ENCODE data around the gene TPCN2. TPM values are rescaled to one million over a fixed set of nuclear protein-coding genes. Genes with fewer than 3 reads are reported as not detected.
"Not testable (repeated sequence)": the region's sequence is repeated elsewhere in the genome, so short reads cannot be mapped to it uniquely, and the experiment has no call there.

TPCN2 gene
- total RNA-seq, 8 experiments from 2014 or later: 3.6 to 17.2 (median 5.6) TPM

GRCh38 chr11:69140635-69141034 lies 91.9 kb downstream of the TPCN2 start:
- Histone ChIP-seq H3K4me1 (replicated peaks in 1 of 2) (peaks cover 0 to 2% of the 10 kb centered on the region in 2 donors), H3K4me3 (no peak overlapping the region), H3K27ac (no peak overlapping the region)
- no peak for ATAC-seq (replicated peaks in 6 of 8)
- 20 to 100% (median 90%) methylated on average over 1 to 4 of the region's 5 CpGs; no CpG with 5 or more reads in 2 of the 10 experiments for WGBS, 10 experiments
- in situ Hi-C loops (cut with MboI; ENCODE audit: low pct_unique_long_range_greater_than_20kb in 2 of 9, low sequenced_read_pairs in 9 of 9, unreplicated experiment in 9 of 9): no loop called here

- 50 to 93% (median 76%) methylated on average over 1 to 8 of the region's 8 CpGs for WGBS, 10 experiments
- ATAC-seq (replicated peaks in 6 of 8): no peak
- Histone ChIP-seq H3K4me3 (no peak overlapping the region), H3K27ac (no peak overlapping the region), H3K4me1 (replicated peaks in 1 of 2) (no peaks in the 10 kb centered on the region)
- in situ Hi-C loops (cut with MboI; ENCODE audit: low pct_unique_long_range_greater_than_20kb in 2 of 9, low sequenced_read_pairs in 9 of 9, unreplicated experiment in 9 of 9): no loop called here
Observed at GRCh38 chr11:69141742-69142141, 93.0 kb downstream of the TPCN2 start.

GRCh38 chr11:69142895-69143294 lies 94.2 kb downstream of the TPCN2 start:
- in situ Hi-C loops (cut with MboI; ENCODE audit: low pct_unique_long_range_greater_than_20kb in 2 of 9, low sequenced_read_pairs in 9 of 9, unreplicated experiment in 9 of 9): no loop called here
- ATAC-seq (replicated peaks in 6 of 8): no peak
- 47 to 83% (median 71%) methylated on average over 1 to 2 of the region's 2 CpGs; no CpG with 5 or more reads in 5 of the 10 experiments for WGBS, 10 experiments
- H3K4me1 ChIP-seq (replicated peaks in 1 of 2): no peaks in the 10 kb centered on the region
- H3K4me3 ChIP-seq: no peak overlapping the region
- H3K27ac ChIP-seq: no peak overlapping the region

- no peaks in the 10 kb centered on the region for H3K4me1 ChIP-seq (replicated peaks in 1 of 2)
- in situ Hi-C loops (cut with MboI; ENCODE audit: low pct_unique_long_range_greater_than_20kb in 2 of 9, low sequenced_read_pairs in 9 of 9, unreplicated experiment in 9 of 9): no loop called here
- peak in 3 of 8 experiments; percentile 27 to 77 (median 49) for ATAC-seq (replicated peaks in 6 of 8)
- no peak overlapping the region for H3K27ac ChIP-seq
- no peak overlapping the region for H3K4me3 ChIP-seq
- 7 to 92% (median 54%) methylated on average over 2 to 5 of the region's 7 CpGs; no CpG with 5 or more reads in 1 of the 10 experiments for WGBS, 10 experiments
Observed at GRCh38 chr11:69144316-69145049, 95.8 kb downstream of the TPCN2 start.

- H3K4me1 ChIP-seq (replicated peaks in 1 of 2): no peaks in the 10 kb centered on the region
- H3K4me3 ChIP-seq: no peak overlapping the region
- peak in 2 of 8 experiments; percentile 36 to 45 for ATAC-seq (replicated peaks in 6 of 8)
- H3K27ac ChIP-seq: no peak overlapping the region
- in situ Hi-C loops (cut with MboI; ENCODE audit: low pct_unique_long_range_greater_than_20kb in 2 of 9, low sequenced_read_pairs in 9 of 9, unreplicated experiment in 9 of 9): no loop called here
- WGBS, 10 experiments: 0 to 100% (median 82%) methylated on average over 1 to 4 of the region's 4 CpGs; no CpG with 5 or more reads in 2 of the 10 experiments
Observed at GRCh38 chr11:69145050-69145380, 96.3 kb downstream of the TPCN2 start.

- Histone ChIP-seq H3K4me3 (no peak overlapping the region), H3K27ac (no peak overlapping the region), H3K4me1 (replicated peaks in 1 of 2) (peaks cover 19 to 22% of the 10 kb centered on the region in 2 donors)
- no peak for ATAC-seq (replicated peaks in 6 of 8)
- in situ Hi-C loops (cut with MboI; ENCODE audit: low pct_unique_long_range_greater_than_20kb in 2 of 9, low sequenced_read_pairs in 9 of 9, unreplicated experiment in 9 of 9): no loop called here
- 50 to 100% (median 96%) methylated on average over 2 to 13 of the region's 13 CpGs; no CpG with 5 or more reads in 5 of the 10 experiments for WGBS, 10 experiments
Observed at GRCh38 chr11:69148377-69148762, 99.6 kb downstream of the TPCN2 start.

- 30 to 96% (median 87%) methylated on average over 2 to 6 of the region's 9 CpGs; no CpG with 5 or more reads in 4 of the 10 experiments for WGBS, 10 experiments
- in situ Hi-C loops (cut with MboI; ENCODE audit: low pct_unique_long_range_greater_than_20kb in 2 of 9, low sequenced_read_pairs in 9 of 9, unreplicated experiment in 9 of 9): no loop called here
- ATAC-seq (replicated peaks in 6 of 8): no peak
- H3K4me1 ChIP-seq (replicated peaks in 1 of 2): peaks cover 22 to 25% of the 10 kb centered on the region in 2 donors
- no peak overlapping the region for H3K4me3 ChIP-seq
- H3K27ac ChIP-seq: no peak overlapping the region
Observed at GRCh38 chr11:69148806-69149205, 100.1 kb downstream of the TPCN2 start.

GRCh38 chr11:69149338-69150045 lies 100.8 kb downstream of the TPCN2 start:
- not testable (repeated sequence) for ATAC-seq (replicated peaks in 6 of 8); H3K27ac ChIP-seq

GRCh38 chr11:69150175-69150574 lies 101.4 kb downstream of the TPCN2 start:
- 27 to 100% (median 82%) methylated on average over 1 to 3 of the region's 3 CpGs for WGBS, 10 experiments
- H3K4me1 ChIP-seq (replicated peaks in 1 of 2): peaks cover 25 to 27% of the 10 kb centered on the region in 2 donors

More at GRCh38 chr11:69149338-69150045, 100.8 kb downstream of the TPCN2 start:
- in situ Hi-C loops (cut with MboI; ENCODE audit: low pct_unique_long_range_greater_than_20kb in 2 of 9, low sequenced_read_pairs in 9 of 9, unreplicated experiment in 9 of 9); H3K4me3 ChIP-seq: not testable (repeated sequence)
- H3K4me1 ChIP-seq (replicated peaks in 1 of 2): peaks cover 22 to 25% of the 10 kb centered on the region in 2 donors
- WGBS, 10 experiments: 41 to 100% (median 93%) methylated on average over 1 to 8 of the region's 11 CpGs

GRCh38 chr11:69151836-69152235 lies 103.1 kb downstream of the TPCN2 start:
- Histone ChIP-seq H3K4me3 (no peak overlapping the region), H3K4me1 (replicated peaks in 1 of 2) (peaks cover 36% of the 10 kb centered on the region in 2 donors), H3K27ac (no peak overlapping the region)
- ATAC-seq (replicated peaks in 6 of 8): peak in 5 of 8 experiments; percentile 34 to 50 (median 47)
- in situ Hi-C loops (cut with MboI; ENCODE audit: low pct_unique_long_range_greater_than_20kb in 2 of 9, low sequenced_read_pairs in 9 of 9, unreplicated experiment in 9 of 9): no loop called here
- WGBS, 10 experiments: 5 to 88% (median 24%) methylated on average over 1 to 8 of the region's 10 CpGs; no CpG with 5 or more reads in 2 of the 10 experiments

More at GRCh38 chr11:69150175-69150574, 101.4 kb downstream of the TPCN2 start:
- ATAC-seq (replicated peaks in 6 of 8): no peak
- Histone ChIP-seq H3K27ac (no peak overlapping the region), H3K4me3 (no peak overlapping the region)
- in situ Hi-C loops (cut with MboI; ENCODE audit: low pct_unique_long_range_greater_than_20kb in 2 of 9, low sequenced_read_pairs in 9 of 9, unreplicated experiment in 9 of 9): no loop called here

- WGBS, 10 experiments: 30 to 92% (median 54%) methylated on average over 2 to 20 of the region's 23 CpGs; no CpG with 5 or more reads in 4 of the 10 experiments
- no peak overlapping the region for H3K4me3 ChIP-seq
- in situ Hi-C loops (cut with MboI; ENCODE audit: low pct_unique_long_range_greater_than_20kb in 2 of 9, low sequenced_read_pairs in 9 of 9, unreplicated experiment in 9 of 9): no loop called here
- H3K27ac ChIP-seq: peak overlapping the region in 1 of 2 donors; percentile 34
- no peak for ATAC-seq (replicated peaks in 6 of 8)
- peaks cover 45 to 46% of the 10 kb centered on the region in 2 donors for H3K4me1 ChIP-seq (replicated peaks in 1 of 2)
Observed at GRCh38 chr11:69152733-69153421, 104.1 kb downstream of the TPCN2 start.

GRCh38 chr11:69153661-69154060 lies 104.9 kb downstream of the TPCN2 start:
- in situ Hi-C loops (cut with MboI; ENCODE audit: low pct_unique_long_range_greater_than_20kb in 2 of 9, low sequenced_read_pairs in 9 of 9, unreplicated experiment in 9 of 9): no loop called here
- Histone ChIP-seq H3K4me1 (replicated peaks in 1 of 2) (peaks cover 47 to 48% of the 10 kb centered on the region in 2 donors), H3K27ac (no peak overlapping the region), H3K4me3 (no peak overlapping the region)
- 0 to 80% (median 67%) methylated on average over 1 to 5 of the region's 7 CpGs; no CpG with 5 or more reads in 2 of the 10 experiments for WGBS, 10 experiments
- ATAC-seq (replicated peaks in 6 of 8): no peak

All from motor neuron (in vitro differentiated cells).